ENCODE data around the gene GP2.

DNA sequence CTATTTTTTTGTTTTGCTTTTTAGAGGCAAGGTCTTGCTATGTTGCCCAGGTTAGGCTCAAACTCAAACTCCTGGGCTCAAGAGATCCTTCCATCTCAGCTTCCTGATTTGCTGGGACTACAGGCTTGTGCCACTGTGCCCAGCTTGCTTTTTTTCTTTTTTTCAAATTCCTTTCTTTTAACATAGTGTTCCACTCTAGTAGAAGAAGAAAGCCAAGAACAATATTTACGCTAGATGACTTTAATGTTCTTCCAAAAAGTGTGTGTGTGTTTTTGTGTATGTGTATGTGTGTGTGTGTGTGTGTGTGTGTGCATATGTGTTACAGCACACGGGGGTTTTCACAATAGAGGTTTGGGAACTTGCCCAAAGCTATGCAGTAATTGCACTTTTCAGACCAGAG, 35.9 kb upstream of the GP2 start:
- TF ChIP-seq EZH2 (IDR thresholded peaks at IDR 0.05) (no peak), POLR2AphosphoS5 (IDR thresholded peaks at IDR 0.05; ENCODE audit: borderline replicate concordance, low read depth, low read length) (no peak), FOXP2 (optimal IDR thresholded peaks at IDR 0.05; ENCODE audit: control extremely low read depth, extremely low read length, insufficient read depth) (no peak)
